NCI-H1930 (cell line): Measurements from ENCODE around the gene DCBLD1.

ENCODE experiments used
- DNase-seq, 2 experiments: peaks; one replicate each; lab custom pipeline; 2025; lab: John Stamatoyannopoulos, UW

Gene DCBLD1

GRCh38 chr6:117472667-117473066 lies 9.8 kb upstream of the DCBLD1 start:
- DNase-seq, result no peak

GRCh38 chr6:117473401-117473800 lies 9.1 kb upstream of the DCBLD1 start:
- no peak for DNase-seq

GRCh38 chr6:117477988-117478852 lies 4.3 kb upstream of the DCBLD1 start:
- DNase-seq, result no peak

- DNase-seq, result no peak
Measured at GRCh38 chr6:117478853-117479231, 3.6 kb upstream of the DCBLD1 start.

- DNase-seq, result no peak
Measured at GRCh38 chr6:117480651-117481050, 1.8 kb upstream of the DCBLD1 start.

GRCh38 chr6:117481278-117481925 lies 1.1 kb upstream of the DCBLD1 start:
- peak; percentile 10 to 15 for DNase-seq

- DNase-seq, result no peak
Measured at GRCh38 chr6:117481926-117482239, 591 bp upstream of the DCBLD1 start.

- peak; percentile 21 to 40 for DNase-seq
Measured at GRCh38 chr6:117483004-117483644, 650 bp downstream of the DCBLD1 start.

- DNase-seq, result no peak
Measured at GRCh38 chr6:117483645-117484016, 1.2 kb downstream of the DCBLD1 start.

- DNase-seq, result no peak
Measured at GRCh38 chr6:117484052-117484646, 1.7 kb downstream of the DCBLD1 start.

- DNase-seq, result no peak
Measured at GRCh38 chr6:117485433-117485832, 3.0 kb downstream of the DCBLD1 start.

- DNase-seq, result no peak
Measured at GRCh38 chr6:117487821-117488220, 5.3 kb downstream of the DCBLD1 start.

GRCh38 chr6:117489003-117489402 lies 6.5 kb downstream of the DCBLD1 start:
- no peak for DNase-seq

- no peak for DNase-seq
Measured at GRCh38 chr6:117491916-117492315, 9.4 kb downstream of the DCBLD1 start.

GRCh38 chr6:117493470-117493869 lies 11.0 kb downstream of the DCBLD1 start:
- DNase-seq, result no peak

GRCh38 chr6:117494283-117494682 lies 11.8 kb downstream of the DCBLD1 start:
- no peak for DNase-seq

GRCh38 chr6:117494694-117495318 lies 12.3 kb downstream of the DCBLD1 start:
- no peak for DNase-seq

- no peak for DNase-seq
Measured at GRCh38 chr6:117495425-117495824, 13.0 kb downstream of the DCBLD1 start.

GRCh38 chr6:117495869-117496268 lies 13.4 kb downstream of the DCBLD1 start:
- DNase-seq, result no peak

GRCh38 chr6:117496383-117496990 lies 14.0 kb downstream of the DCBLD1 start:
- no peak for DNase-seq

GRCh38 chr6:117497237-117497636 lies 14.8 kb downstream of the DCBLD1 start:
- DNase-seq, result no peak

- no peak for DNase-seq
Measured at GRCh38 chr6:117498159-117498558, 15.7 kb downstream of the DCBLD1 start.
